Measurements from ENCODE around the gene LIPT1. TPM values are rescaled to one million over a fixed set of nuclear protein-coding genes. Genes with fewer than 3 reads are reported as not detected.
"Not testable (repeated sequence)": the region's sequence is repeated elsewhere in the genome, so short reads cannot be mapped to it uniquely, and the experiment has no call there.

Gene LIPT1
- total RNA-seq, 2 donors from 2014 or later = 5.6 to 6.1 TPM

GRCh38 chr2:99166218-99166617 lies 11.5 kb downstream of the LIPT1 start:
- no peak for ATAC-seq
- intact Hi-C loops (cut with DNase I, micrococcal nuclease) = no loop called here
- DNase-seq = no peak

GRCh38 chr2:99169534-99169933 lies 14.8 kb downstream of the LIPT1 start:
- intact Hi-C loops (cut with DNase I, micrococcal nuclease) = no loop called here
- no peak for ATAC-seq
- DNase-seq = no peak

- DNase-seq = no peak
- no peak for ATAC-seq
- intact Hi-C loops (cut with DNase I, micrococcal nuclease) = no loop called here
Observed at GRCh38 chr2:99171377-99172140, 16.8 kb downstream of the LIPT1 start.

GRCh38 chr2:99180755-99181623 lies 26.2 kb downstream of the LIPT1 start, which contains the start of the genes MITD1 and MRPL30:
MITD1 (minus strand) TSS chr2:99181058; CDS start chr2:99180981, 77 bp downstream.
MRPL30 (plus strand) TSS chr2:99181184; CDS start chr2:99186204, 5,020 bp downstream.
- intact Hi-C loops (cut with DNase I, micrococcal nuclease) = loop anchor here in 1 of 2 donors (5.0 kb wide), 1 partner anchor 39 kb away; the partner anchor contains the start of gene C2orf15
- ATAC-seq (peak; percentile 98), DNase-seq (peak; percentile 90 to 93)

GRCh38 chr2:99181624-99182000 lies 26.8 kb downstream of the LIPT1 start:
- DNase-seq (no peak), ATAC-seq (no peak)
- intact Hi-C loops (cut with DNase I, micrococcal nuclease) = loop anchor here in 1 of 2 donors (5.0 kb wide), 1 partner anchor 39 kb away; the partner anchor contains the start of gene C2orf15

- intact Hi-C loops (cut with DNase I, micrococcal nuclease) = loop anchor here in 1 of 2 donors (5.0 kb wide), 1 partner anchor 41 kb away; the partner anchor contains the start of gene C2orf15
- ATAC-seq = no peak
- no peak for DNase-seq
Observed at GRCh38 chr2:99183025-99183424, 28.3 kb downstream of the LIPT1 start.

- no peak for ATAC-seq
- intact Hi-C loops (cut with DNase I, micrococcal nuclease) = loop anchor here in 1 of 2 donors (5.0 kb wide), 1 partner anchor 43 kb away; the partner anchor contains the start of gene C2orf15
- DNase-seq = no peak
Observed at GRCh38 chr2:99184811-99185210, 30.0 kb downstream of the LIPT1 start.

GRCh38 chr2:99187011-99187410 lies 32.2 kb downstream of the LIPT1 start:
- DNase-seq = no peak
- intact Hi-C loops (cut with DNase I, micrococcal nuclease) = no loop called here
- ATAC-seq = no peak

DNA sequence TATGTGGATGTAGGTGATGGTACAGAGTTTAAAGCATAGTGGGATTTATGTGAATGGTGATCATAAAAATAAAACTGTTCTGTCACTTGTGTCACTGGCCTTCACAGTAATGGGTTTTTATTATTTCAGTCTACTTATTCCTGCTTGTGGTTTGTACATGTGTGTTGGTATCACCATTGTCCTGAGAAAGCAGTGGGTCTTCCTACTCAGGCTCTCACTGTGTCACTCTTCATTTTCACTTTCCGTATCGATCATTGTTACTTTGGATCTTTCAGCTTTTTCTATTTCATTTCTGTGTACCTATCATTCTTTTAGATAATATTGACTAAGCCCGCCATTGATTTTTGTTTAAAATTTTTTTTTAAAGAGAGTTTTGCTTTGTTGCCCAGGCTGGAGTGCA lies 33.6 kb downstream of the LIPT1 start:
- no peak for ATAC-seq
- intact Hi-C loops (cut with DNase I, micrococcal nuclease) = no loop called here
- DNase-seq = no peak

DNA sequence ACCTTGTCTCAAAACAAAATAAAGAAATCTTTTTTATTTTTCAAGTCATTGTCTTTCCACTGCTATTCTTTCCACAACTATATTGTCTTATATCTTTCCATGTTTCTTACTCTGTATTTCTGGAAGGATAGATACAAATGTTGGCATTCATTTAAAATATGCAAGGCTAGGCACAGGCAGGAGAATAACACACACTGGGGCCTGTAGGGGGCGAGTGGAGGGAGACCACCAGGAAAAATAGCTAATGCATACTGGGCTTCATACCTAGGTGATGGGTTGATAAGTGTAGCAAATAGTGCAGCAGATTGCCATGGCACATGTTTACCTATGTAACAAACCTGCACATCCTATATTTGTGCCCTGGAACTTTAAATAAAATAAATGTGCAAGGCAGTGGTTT lies 35.8 kb downstream of the LIPT1 start:
- ATAC-seq = no peak

DNA sequence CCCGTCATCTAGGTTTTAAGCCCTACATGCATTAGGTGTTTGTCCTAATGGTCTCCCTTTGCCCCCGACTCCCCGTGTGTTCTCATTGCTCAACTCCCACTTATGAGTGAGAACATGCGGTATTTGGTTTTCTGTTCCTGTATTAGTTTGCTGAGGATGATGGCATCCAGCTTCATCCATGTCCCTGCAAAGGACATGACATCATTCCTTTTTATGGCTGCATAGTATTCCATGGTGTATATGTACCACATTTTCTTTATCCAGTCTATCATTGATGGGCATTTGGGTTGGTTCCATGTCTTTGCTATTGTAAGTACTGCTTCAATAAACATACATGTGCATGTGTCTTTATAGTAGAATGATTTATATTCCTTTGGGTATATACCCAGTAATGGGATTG lies 37.6 kb downstream of the LIPT1 start:
- DNase-seq; ATAC-seq; intact Hi-C loops (cut with DNase I, micrococcal nuclease): not testable (repeated sequence)

More for the DNA sequence above, 35.8 kb downstream of the LIPT1 start:
- DNase-seq = no peak
- intact Hi-C loops (cut with DNase I, micrococcal nuclease) = no loop called here

- intact Hi-C loops (cut with DNase I, micrococcal nuclease) = no loop called here
- ATAC-seq (peak; percentile 84), DNase-seq (no peak)
Observed at GRCh38 chr2:99198103-99198841, 43.5 kb downstream of the LIPT1 start.

DNA sequence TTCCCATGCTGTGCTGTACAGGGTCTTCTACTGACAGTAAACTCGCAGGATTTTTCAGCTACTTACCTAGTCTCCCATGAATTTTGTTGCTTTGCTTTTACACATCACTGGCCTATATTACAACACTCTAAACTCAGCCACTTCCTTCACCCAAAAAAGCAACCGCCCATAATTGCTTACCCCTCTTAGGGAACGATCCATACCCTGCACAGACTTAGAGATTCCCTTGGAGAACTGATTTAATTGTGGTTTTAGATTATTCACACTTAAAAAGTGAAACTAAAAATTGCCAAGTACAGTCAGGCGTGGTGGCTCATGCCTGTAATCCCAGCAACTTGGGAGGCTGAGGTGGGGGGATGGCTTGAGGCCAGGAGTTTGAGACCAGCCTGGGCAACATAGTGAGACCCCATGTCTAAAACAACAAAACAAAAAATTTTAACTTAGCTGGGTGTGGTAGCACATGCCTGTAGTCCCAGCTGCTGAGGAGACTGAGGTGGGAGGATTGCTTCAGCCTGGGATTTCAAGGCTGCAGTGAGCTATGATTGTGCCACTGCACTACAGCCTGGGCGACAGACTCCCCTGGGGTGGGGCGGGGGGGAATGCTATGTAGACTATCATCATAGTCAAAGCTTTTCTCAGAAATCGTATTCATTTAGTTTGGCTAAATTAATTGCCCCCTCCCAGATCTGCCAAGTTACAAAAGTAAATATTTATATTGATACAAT lies 45.5 kb downstream of the LIPT1 start:
- intact Hi-C loops (cut with DNase I, micrococcal nuclease) = no loop called here
- no peak for ATAC-seq
- no peak for DNase-seq

DNA sequence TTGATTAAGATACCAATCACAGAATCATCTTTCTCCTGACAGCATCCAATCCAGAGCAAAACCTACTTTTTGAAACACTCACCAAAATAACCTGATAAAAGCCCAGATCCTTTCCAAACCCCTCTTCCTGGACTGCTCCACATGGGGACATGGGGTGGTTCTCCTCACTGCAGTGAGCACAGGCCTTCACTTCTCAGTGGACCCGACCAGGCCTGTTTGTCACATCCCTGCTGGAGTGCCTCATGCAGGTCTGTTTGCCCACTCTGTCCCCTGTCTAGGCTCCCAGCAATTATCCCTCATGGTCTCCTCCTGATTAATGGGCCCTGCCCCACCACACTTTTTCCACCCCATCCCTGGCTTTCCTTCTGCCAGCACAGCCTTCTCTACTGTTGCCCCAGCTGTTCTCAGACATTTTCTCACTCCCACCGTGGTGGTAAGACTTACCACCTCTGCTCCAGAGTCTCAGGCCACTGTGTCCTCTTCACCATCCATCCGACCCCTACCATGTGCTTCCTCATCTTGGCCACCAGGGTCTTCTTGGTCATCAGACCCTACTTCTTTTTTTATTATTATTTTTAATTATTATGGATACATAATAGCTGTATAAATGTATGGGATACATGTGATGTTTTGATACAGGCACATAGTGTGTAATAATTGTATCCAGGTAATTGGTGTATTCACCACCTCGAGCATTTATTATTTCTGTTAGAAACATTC lies 47.4 kb downstream of the LIPT1 start:
- intact Hi-C loops (cut with DNase I, micrococcal nuclease) = no loop called here
- ATAC-seq = no peak

GRCh38 chr2:99205491-99205890 lies 50.7 kb downstream of the LIPT1 start:
- intact Hi-C loops (cut with DNase I, micrococcal nuclease) = no loop called here
- DNase-seq (no peak), ATAC-seq (no peak)

More for the DNA sequence above, 47.4 kb downstream of the LIPT1 start:
- no peak for DNase-seq

Data from left colon (tissue), 2 donors.